Measurements from ENCODE around the gene COL4A3.
"Not testable (repeated sequence)": the region's sequence is repeated elsewhere in the genome, so short reads cannot be mapped to it uniquely, and the experiment has no call there.

Gene COL4A3

GRCh38 chr2:227160164-227160563 lies 4.3 kb upstream of the COL4A3 start:
- DNase-seq: no peak

DNA sequence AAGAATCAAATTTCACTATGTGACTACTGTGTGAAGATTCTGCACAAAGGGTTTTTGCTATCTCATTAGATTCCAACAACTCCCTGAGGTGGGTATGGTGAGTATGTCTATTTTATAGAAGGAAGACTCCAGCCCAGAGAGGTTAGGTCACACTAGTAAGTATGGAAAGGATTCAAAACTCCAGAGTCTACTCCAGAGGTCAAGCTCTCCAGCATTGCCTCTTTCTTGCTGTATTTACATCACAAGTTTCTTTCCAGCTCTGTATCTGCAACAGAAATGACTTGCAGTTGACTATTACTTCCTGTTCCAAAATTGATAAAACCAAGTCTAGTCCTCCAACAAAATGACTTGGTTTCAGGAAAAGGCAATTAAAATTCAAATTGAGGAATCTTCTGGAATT lies 2.5 kb upstream of the COL4A3 start:
- DNase-seq: no peak

DNA sequence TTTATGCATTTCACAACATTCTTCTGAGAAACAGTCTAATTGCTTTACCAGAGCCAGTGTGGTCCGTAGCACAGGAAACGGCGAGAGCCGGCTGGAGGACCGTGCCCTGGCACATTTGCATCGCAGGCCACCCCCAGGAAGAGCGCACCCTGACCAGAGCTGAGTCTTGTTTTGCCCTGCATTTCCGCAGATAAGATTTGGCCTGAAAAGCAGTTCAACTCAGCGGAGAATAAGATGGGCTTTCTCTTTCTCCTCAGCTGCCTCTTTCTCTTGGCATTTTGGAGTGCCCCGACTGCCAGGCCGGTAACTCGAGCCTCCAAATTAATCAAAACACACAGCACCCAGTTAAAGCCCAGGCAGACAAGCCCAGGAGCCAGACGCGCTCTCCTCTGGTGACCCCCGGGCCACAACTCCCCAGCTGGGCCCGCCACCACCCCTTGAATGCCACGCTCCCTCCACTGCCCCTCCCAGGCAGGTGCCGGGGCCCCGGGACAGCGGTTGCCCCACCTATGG lies 883 bp upstream of the COL4A3 start:
- DNase-seq: no peak

- no peak for DNase-seq
Observed at GRCh38 chr2:227164763-227165291, 403 bp downstream of the COL4A3 start.

DNA sequence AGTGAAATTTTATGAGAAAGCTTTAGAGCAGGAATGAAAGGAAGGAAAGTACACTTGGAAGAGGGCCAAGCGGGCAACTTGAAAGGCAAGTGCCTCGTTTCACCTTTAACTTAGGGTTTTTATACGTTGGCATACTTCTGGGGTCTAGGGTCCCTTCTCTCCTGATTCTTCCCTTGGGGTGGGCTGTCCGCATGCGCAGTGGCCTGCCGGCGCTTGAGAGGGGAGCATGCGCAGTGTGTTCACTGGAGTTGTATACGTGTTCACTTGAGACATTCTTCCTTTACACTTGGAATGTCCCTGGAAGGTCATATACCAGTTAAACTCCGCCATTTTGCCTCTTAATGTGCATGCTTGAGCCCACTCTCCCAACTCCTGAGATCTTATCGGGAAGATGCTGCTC lies 7.4 kb downstream of the COL4A3 start:
- not testable (repeated sequence) for DNase-seq

- no peak for DNase-seq
Observed at GRCh38 chr2:227177592-227178336, 13.3 kb downstream of the COL4A3 start.

DNA sequence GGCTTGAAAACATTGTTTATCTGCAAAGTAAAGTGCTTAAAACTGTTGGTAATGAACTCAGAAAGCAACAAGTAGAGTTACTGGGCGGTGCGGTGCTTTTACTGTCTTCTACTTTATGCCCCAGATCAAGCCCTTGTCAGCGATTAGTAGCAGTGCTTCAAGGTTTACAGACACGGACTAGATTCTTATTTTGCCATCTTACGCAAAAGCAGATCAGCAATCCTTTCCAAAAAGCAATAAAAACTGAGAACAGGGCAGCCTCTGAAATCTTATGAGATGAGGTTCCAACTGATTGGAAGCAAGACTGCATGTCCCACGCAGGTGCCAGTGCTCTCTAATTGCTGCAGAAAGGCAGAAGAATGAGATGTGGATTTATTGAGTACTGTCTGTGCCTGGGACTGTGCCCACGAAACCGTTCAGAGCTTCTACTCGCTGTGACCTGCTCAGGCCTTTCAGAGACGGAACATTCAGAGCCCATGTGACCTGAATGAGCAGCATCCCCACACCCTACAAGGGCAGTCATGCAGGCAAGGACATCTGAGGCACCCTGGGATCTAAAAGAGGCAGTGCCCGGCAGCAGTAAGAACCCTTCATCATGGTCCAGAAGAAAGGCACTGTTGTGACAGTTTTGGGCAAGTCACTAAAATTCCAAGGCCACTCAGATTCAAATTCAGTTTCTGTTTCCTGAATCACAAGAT lies 15.7 kb downstream of the COL4A3 start:
- DNase-seq: no peak

DNA sequence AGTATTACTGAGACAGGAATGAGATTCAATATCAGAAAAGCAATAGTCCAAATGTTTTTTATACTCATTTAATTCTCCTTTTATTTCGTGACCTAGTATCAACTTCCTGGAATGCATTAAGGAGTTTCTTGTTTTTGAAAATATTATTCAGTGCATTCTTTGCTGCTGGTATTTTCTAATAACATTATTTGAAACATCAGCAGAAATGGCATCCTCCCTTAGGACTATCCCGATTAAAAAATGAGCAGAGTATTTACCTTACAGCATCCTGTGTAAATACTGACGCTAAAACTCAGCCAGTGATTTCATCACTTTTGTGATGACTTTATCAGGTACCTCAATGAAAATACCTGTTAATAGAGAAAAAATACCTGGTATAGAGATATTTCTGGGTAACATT lies 16.3 kb downstream of the COL4A3 start:
- no peak for DNase-seq

DNA sequence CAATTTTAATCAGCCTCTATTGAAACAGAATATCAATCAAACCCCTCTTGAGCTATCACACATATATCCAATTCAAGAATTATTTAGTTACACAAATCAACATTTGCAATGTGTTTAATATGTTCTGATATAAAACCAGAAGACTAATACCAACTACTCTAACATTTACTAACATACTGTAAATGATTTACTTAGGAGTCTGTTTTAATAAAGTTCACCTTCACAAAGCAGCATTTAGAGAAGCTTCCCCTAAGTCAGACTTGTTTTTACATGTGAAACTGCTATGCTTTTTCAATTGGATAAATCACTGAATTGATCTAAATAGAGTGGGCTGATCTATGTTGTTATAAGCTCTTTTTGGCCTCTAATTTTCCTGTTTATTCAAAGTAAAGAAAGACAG lies 18.3 kb downstream of the COL4A3 start:
- DNase-seq: no peak

DNA sequence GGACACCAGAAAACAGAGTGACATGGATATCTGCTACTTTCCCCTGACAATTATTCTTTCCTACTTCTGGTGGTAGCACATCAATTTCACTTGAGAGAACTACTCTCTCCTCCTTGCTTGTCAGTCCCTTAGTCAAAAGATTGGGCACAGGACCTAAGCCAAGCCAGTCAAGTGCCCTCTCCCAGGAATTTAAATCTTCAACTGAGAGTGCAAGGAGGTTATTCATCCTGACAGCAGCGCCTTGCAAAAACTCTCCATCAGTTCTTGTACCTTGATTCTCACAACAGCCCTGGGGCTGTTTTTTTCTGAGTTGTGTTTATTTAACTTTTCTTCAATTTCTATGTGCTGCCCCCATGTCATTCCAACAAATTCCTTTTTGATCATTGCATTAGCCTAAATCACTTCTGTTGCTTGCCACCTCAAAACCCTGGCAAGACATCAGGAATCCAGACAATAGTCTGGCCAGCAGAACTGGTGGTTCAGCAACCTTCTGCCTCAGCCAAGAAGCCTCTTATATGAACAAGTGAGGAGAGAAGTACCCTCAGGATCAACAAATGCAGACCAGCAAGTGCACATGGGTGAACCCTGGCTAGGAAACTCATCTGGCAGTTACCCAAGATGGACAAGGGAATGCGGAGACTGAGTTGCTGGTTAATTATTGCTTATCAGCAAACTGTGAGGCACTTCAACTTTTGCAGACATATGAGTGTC lies 19.4 kb downstream of the COL4A3 start:
- DNase-seq: no peak

- no peak for DNase-seq
Observed at GRCh38 chr2:227185615-227186232, 21.3 kb downstream of the COL4A3 start.

- no peak for DNase-seq
Observed at GRCh38 chr2:227186751-227187150, 22.3 kb downstream of the COL4A3 start.

DNA sequence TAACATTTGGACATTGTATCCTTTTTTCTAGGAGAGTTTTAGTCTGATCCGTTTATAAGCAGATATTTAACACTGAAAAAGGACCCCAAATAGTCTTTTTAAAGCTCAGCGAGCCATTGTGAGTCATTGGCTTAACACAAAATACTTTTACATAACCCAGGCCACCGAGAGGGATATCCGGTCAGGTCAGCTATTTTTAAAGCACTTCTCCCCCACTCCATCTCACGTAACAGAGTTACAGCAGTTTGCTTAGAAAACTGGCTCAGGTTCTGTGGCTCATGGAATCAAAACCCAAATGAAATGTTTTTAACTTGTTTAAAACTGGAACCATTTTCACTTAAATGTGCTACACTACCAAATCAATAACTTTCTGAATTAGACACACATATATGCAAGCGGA lies 23.9 kb downstream of the COL4A3 start:
- DNase-seq: no peak

GRCh38 chr2:227191367-227191766 lies 26.9 kb downstream of the COL4A3 start:
- DNase-seq: no peak

DNA sequence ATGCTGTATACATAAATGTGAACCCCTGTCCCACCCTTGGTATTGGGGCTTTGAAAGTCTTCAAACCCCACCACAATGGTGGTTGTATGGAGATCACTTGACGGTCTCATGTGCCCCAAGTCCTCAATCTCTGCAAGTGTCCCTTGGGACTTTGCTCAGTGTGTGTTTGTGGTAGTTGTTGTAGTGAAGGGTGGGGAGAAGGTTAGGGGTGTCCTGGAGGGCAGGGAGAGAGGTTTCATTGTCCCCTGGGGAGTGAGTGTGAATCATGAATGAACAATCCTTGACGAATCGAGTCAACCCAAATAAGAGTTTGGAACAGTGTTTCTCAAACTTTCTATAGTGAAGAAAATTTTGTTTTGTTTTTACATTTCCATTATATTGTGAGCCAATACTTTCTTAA lies 28.1 kb downstream of the COL4A3 start:
- no peak for DNase-seq

- DNase-seq: no peak
Observed at GRCh38 chr2:227194219-227194618, 29.8 kb downstream of the COL4A3 start.

- DNase-seq: no peak
Observed at GRCh38 chr2:227198866-227199265, 34.4 kb downstream of the COL4A3 start.

GRCh38 chr2:227201771-227202170 lies 37.3 kb downstream of the COL4A3 start:
- DNase-seq: no peak

DNA sequence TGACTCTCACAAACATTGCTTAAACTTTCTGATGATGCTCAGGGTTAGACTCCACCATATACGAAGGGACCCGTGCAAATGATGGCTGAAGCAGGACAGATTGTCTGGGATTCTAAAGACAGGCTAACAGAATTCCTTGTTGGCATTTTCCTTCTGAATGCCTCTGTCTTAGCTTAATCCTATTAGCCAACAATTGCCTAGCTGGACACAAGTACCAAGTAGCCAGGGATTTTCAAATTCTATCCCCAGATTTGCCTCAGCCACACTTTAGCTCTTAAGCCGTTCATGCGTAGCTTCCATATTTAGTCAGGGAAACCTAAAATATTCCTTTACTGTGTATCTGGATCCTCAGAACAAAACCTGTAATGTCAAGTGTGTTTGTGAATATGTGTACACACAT lies 40.0 kb downstream of the COL4A3 start:
- no peak for DNase-seq

DNA sequence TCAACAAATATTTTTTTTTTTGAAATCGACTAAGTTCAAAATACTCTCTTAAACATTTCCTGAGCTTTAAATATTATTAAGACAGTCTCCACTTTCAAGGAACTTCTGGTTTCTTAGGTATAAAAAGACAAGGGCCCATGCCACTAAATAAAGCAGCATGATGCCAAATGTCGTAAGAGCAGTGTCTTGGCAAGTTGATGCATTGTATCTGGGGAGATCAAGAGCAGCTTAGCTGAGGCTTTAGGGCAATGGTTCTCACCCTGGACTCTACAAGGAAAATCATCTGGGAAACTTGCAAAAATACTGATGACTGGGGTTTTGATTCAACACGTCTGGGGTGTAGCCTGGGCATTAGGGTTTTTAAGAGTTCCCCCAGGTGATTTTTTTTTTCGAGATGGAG lies 41.3 kb downstream of the COL4A3 start:
- no peak for DNase-seq

GRCh38 chr2:227206406-227206805 lies 42.0 kb downstream of the COL4A3 start:
- no peak for DNase-seq

GRCh38 chr2:227207573-227207972 lies 43.1 kb downstream of the COL4A3 start:
- no peak for DNase-seq

DNA sequence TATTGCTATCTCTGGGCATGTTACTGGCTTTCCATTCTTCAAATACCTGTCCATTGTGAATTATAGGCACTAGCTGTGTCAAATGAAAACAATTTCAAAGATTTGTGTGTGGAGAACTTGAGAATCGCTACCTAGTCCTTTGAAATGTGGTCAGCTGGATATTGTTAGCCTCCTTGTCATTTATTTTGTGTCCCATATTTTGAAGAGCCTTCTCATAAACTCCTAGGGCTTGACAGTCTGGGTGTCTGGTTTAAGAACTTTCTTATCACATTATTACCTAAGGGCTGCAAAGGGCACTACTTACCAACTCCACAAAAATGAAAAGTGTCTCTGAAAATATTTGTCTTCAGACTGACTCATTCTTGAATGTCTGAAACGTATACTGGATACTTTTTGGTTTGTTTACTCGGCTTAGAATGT lies 50.2 kb downstream of the COL4A3 start:
- no peak for DNase-seq

All from activated CD4-positive, alpha-beta T cell treated with anti-CD3 and anti-CD28 coated beads for 4 hours (primary cell).